GM23338 (cell line): ENCODE results near the gene SH3GL2. TPM values are rescaled to one million over a fixed set of nuclear protein-coding genes. Genes with fewer than 3 reads are reported as not detected.

Source experiments
- ATAC-seq: fragments of 200-7000 bp; cut with Tn5 transposase; 3 replicates; pipeline ENCODE4 v1.9.1; 2020
- DNase-seq: peaks from one replicate; pipeline ENCODE4 v3.0.0-alpha.2; 2015; ENCODE audit warnings: low spot score
- H2AFZ ChIP-seq: fragments of 200-600 bp; sonication (generic); 2 replicates; pipeline ENCODE4 v1.8.0; 2016; ENCODE audit warnings: antibody characterized with exemption, mild to moderate bottlenecking, moderate library complexity
- H3F3A ChIP-seq: fragments of 200-600 bp; sonication (generic); replicated peaks from 2 replicates; pipeline ENCODE4 v1.8.0; 2017; ENCODE audit warnings: antibody characterized with exemption, mixed run types, low read depth
- H3K27ac ChIP-seq: fragments of 200-600 bp; sonication (generic); 2 replicates; pipeline ENCODE4 v1.6.1; 2016; ENCODE audit warnings: low read depth
- H3K27me3 ChIP-seq: fragments of 200-600 bp; sonication (generic); 2 replicates; pipeline ENCODE4 v1.8.0; 2016; ENCODE audit warnings: mild to moderate bottlenecking, mixed run types, moderate library complexity; ENCODE audit not compliant: insufficient read depth
- H3K36me3 ChIP-seq: fragments of 200-600 bp; sonication (generic); 2 replicates; pipeline ENCODE4 v1.8.0; 2016; ENCODE audit warnings: mild to moderate bottlenecking; ENCODE audit not compliant: insufficient read depth
- H3K4me1 ChIP-seq: fragments of 200-600 bp; sonication (generic); 2 replicates; pipeline ENCODE4 v1.8.0; 2016; ENCODE audit warnings: mild to moderate bottlenecking, moderate library complexity; ENCODE audit not compliant: insufficient read depth
- H3K4me2 ChIP-seq: fragments of 200-600 bp; sonication (generic); 2 replicates; pipeline ENCODE4 v1.7.1; 2017; ENCODE audit warnings: mixed run types
- H3K4me3 ChIP-seq: fragments of 200-600 bp; sonication (generic); 2 replicates; pipeline ENCODE4 v1.6.1; 2016; ENCODE audit warnings: mixed run types
- H3K79me2 ChIP-seq: fragments of 200-600 bp; sonication (generic); replicated peaks from 2 replicates; pipeline ENCODE4 v1.8.0; 2017; ENCODE audit warnings: mild to moderate bottlenecking; ENCODE audit not compliant: insufficient read depth
- H3K9me2 ChIP-seq: fragments of 200-600 bp; sonication (generic); 2 replicates; pipeline ENCODE4 v1.8.0; 2017; ENCODE audit not compliant: insufficient read depth
- H4K20me1 ChIP-seq: fragments of 200-600 bp; sonication (generic); replicated peaks from 2 replicates; pipeline ENCODE4 v1.8.0; 2017; ENCODE audit warnings: mild to moderate bottlenecking; ENCODE audit not compliant: insufficient read depth
- H3K27ac Mint-ChIP-seq: 2 replicates; pipeline ENCODE4 v1.8.0; 2020; ENCODE audit warnings: inconsistent platforms, mild to moderate bottlenecking, moderate library complexity, mixed read lengths
- H3K27me3 Mint-ChIP-seq: 3 replicates; pipeline ENCODE4 v1.8.0; 2022; ENCODE audit warnings: low read depth, mild to moderate bottlenecking, moderate library complexity, mixed read lengths, inconsistent platforms; ENCODE audit not compliant: insufficient read depth, poor library complexity
- H3K36me3 Mint-ChIP-seq: 3 replicates; pipeline ENCODE4 v1.8.0; 2021; ENCODE audit warnings: low read depth, mild to moderate bottlenecking, inconsistent platforms, moderate library complexity, mixed read lengths
- H3K4me1 Mint-ChIP-seq: 3 replicates; pipeline ENCODE4 v1.8.0; 2020; ENCODE audit warnings: mild to moderate bottlenecking, inconsistent platforms, mixed read lengths
- H3K4me3 Mint-ChIP-seq: 3 replicates; pipeline ENCODE4 v1.8.0; 2021; ENCODE audit warnings: moderate library complexity, mild to moderate bottlenecking, inconsistent platforms, mixed read lengths
- H3K9me3 Mint-ChIP-seq: 3 replicates; pipeline ENCODE4 v1.8.0; 2020; ENCODE audit warnings: moderate library complexity, mild to moderate bottlenecking, inconsistent platforms, mixed read lengths
- CREB1 ChIP-seq: fragments of 250-450 bp; sonication (Bioruptor Pico); IDR thresholded peaks from 2 replicates; pipeline ENCODE4 v1.5.0; 2020; ENCODE audit warnings: low read depth, mild to moderate bottlenecking, moderate library complexity
- ETS1 ChIP-seq: IDR thresholded peaks from 2 replicates; pipeline ENCODE4 v1.6.1; 2016; ENCODE audit warnings: antibody characterized with exemption
- EZH2 ChIP-seq: fragments of 200-600 bp; sonication (generic); IDR thresholded peaks from one replicate; pipeline ENCODE4 v1.8.0; 2017; ENCODE audit warnings: antibody characterized with exemption, mild to moderate bottlenecking, low read depth; ENCODE audit not compliant: unreplicated experiment
- JUNB ChIP-seq: IDR thresholded peaks from one replicate; pipeline ENCODE4 v1.6.1; 2016; ENCODE audit warnings: antibody characterized with exemption; ENCODE audit not compliant: unreplicated experiment
- NANOG ChIP-seq: IDR thresholded peaks from 2 replicates; pipeline ENCODE4 v1.6.1; 2016; ENCODE audit warnings: antibody characterized with exemption, borderline replicate concordance
- POLR2AphosphoS5 ChIP-seq: IDR thresholded peaks from 2 replicates; pipeline ENCODE4 v1.6.1; 2016; ENCODE audit warnings: antibody characterized with exemption, low read depth
- REST ChIP-seq: IDR thresholded peaks from one replicate; pipeline ENCODE4 v1.6.1; 2018; ENCODE audit warnings: antibody characterized with exemption; ENCODE audit not compliant: unreplicated experiment
- STAT1 ChIP-seq: IDR thresholded peaks from one replicate; pipeline ENCODE4 v1.6.1; 2016; ENCODE audit warnings: antibody characterized with exemption; ENCODE audit not compliant: unreplicated experiment
- ZNF114 ChIP-seq: fragments of 250-450 bp; sonication (Bioruptor Pico); IDR thresholded peaks from 2 replicates; pipeline ENCODE4 v1.5.0; 2020; ENCODE audit warnings: mild to moderate bottlenecking, moderate library complexity
- ZNF331 ChIP-seq: fragments of 250-450 bp; sonication (Bioruptor Pico); IDR thresholded peaks from 2 replicates; pipeline ENCODE4 v1.5.0; 2020; ENCODE audit warnings: low read depth, mild to moderate bottlenecking, moderate library complexity
- polyA plus RNA-seq: library from polyadenylated mRNA; unstranded; fragments of >200 nt; fragmentation: Nextera tagmentation; extraction: Ambion mirVana; gene quantifications from 2 replicates; pipeline ENCODE4 v1.2.1, GENCODE V29; 2016
- total RNA-seq: library from RNA; depleted of rRNA; stranded (reverse); fragments of >200 nt; shearing (Covaris generic); gene quantifications from 2 replicates; pipeline ENCODE4 v1.2.3, GENCODE V29; 2014

Gene SH3GL2
- total and polyA plus RNA-seq, 2 experiments from 2014 or later: 5.9 to 8.6 TPM

GRCh38 chr9:17556255-17556654, 22.6 kb upstream of the SH3GL2 start (continued):
- TF ChIP-seq REST (no peak), ETS1 (no peak), POLR2AphosphoS5 (no peak), ZNF331 (CRISPR knock-in tag) (no peak), EZH2 (no peak), NANOG (no peak), JUNB (no peak), STAT1 (no peak)

- H3K27ac Mint-ChIP-seq: no peak overlapping the region
- H2AFZ ChIP-seq: no peak overlapping the region
- H3K27ac ChIP-seq: no peak overlapping the region
- no peaks in the 10 kb centered on the region for H4K20me1 ChIP-seq
- H3K4me3 ChIP-seq: no peak overlapping the region
- no peak overlapping the region for H3K4me3 Mint-ChIP-seq
- H3K27me3 ChIP-seq: no peaks in the 10 kb centered on the region
- H3K4me1 Mint-ChIP-seq: peaks cover 3% of the 10 kb centered on the region; the same call in 1 of the 3 replicates
- no peaks in the 10 kb centered on the region for H3K4me1 ChIP-seq
- no peak for ATAC-seq
- no peaks in the 10 kb centered on the region for H3K27me3 Mint-ChIP-seq
- H3F3A ChIP-seq: no peaks in the 10 kb centered on the region
- no peak overlapping the region for H3K4me2 ChIP-seq
- H3K79me2 ChIP-seq: no peaks in the 10 kb centered on the region
- TF ChIP-seq EZH2 (no peak), ZNF331 (CRISPR knock-in tag) (no peak), POLR2AphosphoS5 (no peak), STAT1 (no peak), NANOG (no peak), REST (no peak), JUNB (no peak), CREB1 (CRISPR knock-in tag) (no peak), ZNF114 (no peak), ETS1 (no peak)
- H3K9me3 Mint-ChIP-seq: no peaks in the 10 kb centered on the region
- H3K9me2 ChIP-seq: no peaks in the 10 kb centered on the region
- no peak for DNase-seq
- H3K36me3 Mint-ChIP-seq: no peaks in the 10 kb centered on the region
- H3K36me3 ChIP-seq: no peaks in the 10 kb centered on the region
Observed at GRCh38 chr9:17556935-17557334, 21.9 kb upstream of the SH3GL2 start.
